Measurements from ENCODE around the gene SPINT2. TPM values are rescaled to one million over a fixed set of nuclear protein-coding genes. Genes with fewer than 3 reads are reported as not detected.

Gene SPINT2
- total and polyA plus RNA-seq, 2 of the 13 experiments (the other 11 are each of a cell fraction or from before 2014, with no cell fraction given), result 0.31 to 0.77 TPM

- TF ChIP-seq BATF2 (CRISPR knock-in tag; IDR thresholded peaks at IDR 0.05) (no peak), NONO (IDR thresholded peaks at IDR 0.05) (no peak), NONO (CRISPR knock-in tag; conservative IDR thresholded peaks at IDR 0.05) (peak; percentile 13; the same call in 1 of the 2 replicates), PBX2 (CRISPR knock-in tag; IDR thresholded peaks at IDR 0.05) (no peak), ZNF235 (CRISPR knock-in tag; IDR thresholded peaks at IDR 0.05; ENCODE audit: borderline replicate concordance) (0 out of 2 replicates have a peak, but pooled peaks have one; percentile 58), POLR2G (IDR thresholded peaks at IDR 0.05; ENCODE audit: low read depth, low read length) (no peak), CHD4 (IDR thresholded peaks at IDR 0.05; ENCODE audit: borderline replicate concordance, low read length) (no peak), MTERF4 (CRISPR knock-in tag; IDR thresholded peaks at IDR 0.05) (0 out of 2 replicates have a peak, but pooled peaks have one; percentile 29)
These were observed 71.7 kb downstream of the SPINT2 start (continued) for GRCh38 chr19:38335949-38336637.
